IMR-90 (cell line): ENCODE data around the gene SLC9A1. TPM values are rescaled to one million over a fixed set of nuclear protein-coding genes. Genes with fewer than 3 reads are reported as not detected.

Experiments
- ATAC-seq: fragments of 200-7000 bp; cut with Tn5 transposase; 2 replicates; pipeline ENCODE4 v1.9.1; 2020; ENCODE audit warnings: low read depth, mild to moderate bottlenecking, moderate library complexity
- BruUV-seq: library from RNA; stranded (reverse); fragments of 400-500 nt; replicated peaks from 2 replicates; lab custom pipeline; 2021; lab: Mats Ljungman, UMichigan
- CTCF ChIA-PET: fragments of 300-600 bp; formaldehyde crosslinking; extraction: SDS; loops from one replicate; lab custom pipeline; 2021; ENCODE audit warnings: antibody characterized with exemption; lab: Yijun Ruan, JAX
- POLR2A ChIA-PET: fragments of 300-600 bp; sonication (Branson Sonifier 250); formaldehyde crosslinking; loops from one replicate; lab custom pipeline; 2022; ENCODE audit warnings: antibody characterized with exemption; ENCODE audit not compliant: unreplicated experiment; lab: Charles Lee
- DNase-seq: peaks from one replicate; pipeline ENCODE4 v3.0.0; 2013
- H2AFZ ChIP-seq: replicated peaks from 2 replicates; pipeline ENCODE3; 2013; ENCODE audit warnings: low read length, mild to moderate bottlenecking; ENCODE audit not compliant: poor library complexity
- H2AK5ac ChIP-seq: 2 replicates; pipeline ENCODE4 v1.6.1; 2013; ENCODE audit warnings: low read depth, low read length, inconsistent platforms
- H2AK9ac ChIP-seq: replicated peaks from 2 replicates; pipeline ENCODE3; 2013; ENCODE audit warnings: mild to moderate bottlenecking, low read depth, low read length, moderate library complexity; ENCODE audit not compliant: poor library complexity
- H2BK120ac ChIP-seq: 2 replicates; pipeline ENCODE4 v1.6.1; 2013; ENCODE audit warnings: low read depth, low read length, inconsistent platforms
- H2BK15ac ChIP-seq: 3 replicates; pipeline ENCODE4 v1.6.1; 2013; ENCODE audit warnings: low read depth, low read length, inconsistent platforms
- H2BK20ac ChIP-seq: 2 replicates; pipeline ENCODE4 v1.6.1; 2013; ENCODE audit warnings: low read depth, mild to moderate bottlenecking, inconsistent platforms, low read length, moderate library complexity
- H2BK5ac ChIP-seq: 2 replicates; pipeline ENCODE4 v1.6.1; 2013; ENCODE audit warnings: mild to moderate bottlenecking, low read depth, low read length, inconsistent platforms; ENCODE audit not compliant: poor library complexity, severe bottlenecking
- H3K14ac ChIP-seq: replicated peaks from 2 replicates; pipeline ENCODE4 v1.6.1; 2013; ENCODE audit warnings: low read depth, low read length, inconsistent platforms
- H3K18ac ChIP-seq: 2 replicates; pipeline ENCODE4 v1.6.1; 2013; ENCODE audit warnings: low read depth, low read length, control low read depth
- H3K23ac ChIP-seq: 2 replicates; pipeline ENCODE4 v1.6.1; 2013; ENCODE audit warnings: low read depth, low read length, inconsistent platforms
- H3K27ac ChIP-seq: 2 replicates; pipeline ENCODE4 v1.5.1; 2013; ENCODE audit warnings: mild to moderate bottlenecking, control low read depth, low read length; ENCODE audit not compliant: insufficient read depth
- H3K27me3 ChIP-seq: 2 replicates; pipeline ENCODE4 v1.6.1; 2013; ENCODE audit warnings: low read length; ENCODE audit not compliant: control insufficient read depth, insufficient read depth
- H3K36me3 ChIP-seq: 2 replicates; pipeline ENCODE4 v1.6.1; 2013; ENCODE audit warnings: low read length, mixed read lengths; ENCODE audit not compliant: control insufficient read depth, insufficient read depth
- H3K4ac ChIP-seq: 2 replicates; pipeline ENCODE4 v1.6.1; 2013; ENCODE audit warnings: low read depth, low read length, inconsistent platforms
- H3K4me1 ChIP-seq: 2 replicates; pipeline ENCODE4 v1.6.1; 2013; ENCODE audit warnings: low read length, mixed read lengths; ENCODE audit not compliant: control insufficient read depth, insufficient read depth
- H3K4me2 ChIP-seq: 2 replicates; pipeline ENCODE4 v1.6.1; 2013; ENCODE audit warnings: low read depth, mild to moderate bottlenecking, control low read depth, low read length, moderate library complexity
- H3K4me3 ChIP-seq: 2 replicates; pipeline ENCODE4 v1.5.1; 2013; ENCODE audit warnings: low read depth, mild to moderate bottlenecking, control low read depth, low read length, moderate library complexity; ENCODE audit not compliant: insufficient read depth
- H3K56ac ChIP-seq: 2 replicates; pipeline ENCODE4 v1.6.1; 2013; ENCODE audit warnings: low read length, inconsistent platforms; ENCODE audit not compliant: insufficient read depth; ENCODE audit errors: extremely low read depth
- H3K79me1 ChIP-seq, 2 experiments: 2 replicates each; pipeline ENCODE4 v1.6.1; 2013; ENCODE audit warnings: low read length in 2 of 2, inconsistent platforms in 1 of 2, low read depth in 1 of 2
- H3K9ac ChIP-seq: 2 replicates; pipeline ENCODE4 v1.6.1; 2013; ENCODE audit warnings: low read depth, low read length, control low read depth
- H3K9me1 ChIP-seq: 2 replicates; pipeline ENCODE4 v1.6.1; 2013; ENCODE audit warnings: low read length, inconsistent platforms; ENCODE audit not compliant: insufficient read depth
- H3K9me3 ChIP-seq: 2 replicates; pipeline ENCODE4 v1.6.1; 2013; ENCODE audit warnings: low read length; ENCODE audit not compliant: control insufficient read depth, insufficient read depth
- H4K20me1 ChIP-seq: 2 replicates; pipeline ENCODE4 v1.6.1; 2013; ENCODE audit warnings: low read length, inconsistent platforms; ENCODE audit not compliant: insufficient read depth
- H4K5ac ChIP-seq: 2 replicates; pipeline ENCODE4 v1.6.1; 2013; ENCODE audit warnings: mild to moderate bottlenecking, low read depth, low read length, control low read depth
- H4K8ac ChIP-seq, 2 experiments: 2 replicates each; pipeline ENCODE4 v1.6.1; 2013; ENCODE audit warnings: low read depth in 2 of 2, low read length in 2 of 2, control low read depth in 1 of 2, inconsistent platforms in 1 of 2
- H4K91ac ChIP-seq: 2 replicates; pipeline ENCODE4 v1.6.1; 2013; ENCODE audit warnings: low read depth, low read length, inconsistent platforms; ENCODE audit not compliant: insufficient read depth
- BHLHE40 ChIP-seq: fragments of 150-350 bp; IDR thresholded peaks from 2 replicates; pipeline ENCODE4 v1.6.1; 2016; ENCODE audit warnings: mild to moderate bottlenecking, low read depth, low read length
- CEBPB ChIP-seq: IDR thresholded peaks from 2 replicates; pipeline ENCODE4 v1.6.1; 2012; ENCODE audit warnings: low read depth, low read length, improper control_type of control experiment
- CHD1 ChIP-seq: IDR thresholded peaks from 2 replicates; pipeline ENCODE4 v1.6.1; 2012; ENCODE audit warnings: low read depth, low read length, improper control_type of control experiment
- FOS ChIP-seq: fragments of 150-350 bp; IDR thresholded peaks from 2 replicates; pipeline ENCODE4 v1.6.1; 2016; ENCODE audit warnings: low read depth, low read length
- MAFK ChIP-seq: IDR thresholded peaks from 2 replicates; pipeline ENCODE4 v1.6.1; 2012; ENCODE audit warnings: low read depth, low read length, improper control_type of control experiment
- MAZ ChIP-seq: IDR thresholded peaks from 2 replicates; pipeline ENCODE4 v1.6.1; 2012; ENCODE audit warnings: low read depth, mild to moderate bottlenecking, low read length, improper control_type of control experiment, moderate library complexity, borderline replicate concordance
- MXI1 ChIP-seq: IDR thresholded peaks from 2 replicates; pipeline ENCODE4 v1.6.1; 2012; ENCODE audit warnings: low read depth, mild to moderate bottlenecking, low read length, moderate library complexity, borderline replicate concordance
- NFE2L2 ChIP-seq: fragments of 150-350 bp; IDR thresholded peaks from 2 replicates; pipeline ENCODE4 v1.6.1; 2016; ENCODE audit warnings: low read depth, mild to moderate bottlenecking, low read length
- POLR2A ChIP-seq: IDR thresholded peaks from 2 replicates; pipeline ENCODE4 v1.6.1; 2012; ENCODE audit warnings: mild to moderate bottlenecking, low read depth, low read length
- RAD21 ChIP-seq: IDR thresholded peaks from 2 replicates; pipeline ENCODE4 v1.6.1; 2012; ENCODE audit warnings: low read length, improper control_type of control experiment
- RCOR1 ChIP-seq: IDR thresholded peaks from 2 replicates; pipeline ENCODE4 v1.6.1; 2012; ENCODE audit warnings: mild to moderate bottlenecking, low read length, improper control_type of control experiment; ENCODE audit not compliant: insufficient replicate concordance
- RFX5 ChIP-seq: IDR thresholded peaks from 2 replicates; pipeline ENCODE4 v1.8.0; 2012; ENCODE audit warnings: low read depth, mild to moderate bottlenecking, low read length, moderate library complexity
- SMC3 ChIP-seq: fragments of 150-350 bp; IDR thresholded peaks from 2 replicates; pipeline ENCODE4 v1.6.1; 2016; ENCODE audit warnings: low read depth, mild to moderate bottlenecking, antibody characterized with exemption, low read length, moderate library complexity
- WGBS, 2 experiments: methylation state at CpG; one replicate each; pipeline versions ENCODE4 v1.1.5 to v1.1.7; 2013; ENCODE audit warnings: missing lambda C conversion rate in 2 of 2; ENCODE audit not compliant: insufficient read length in 1 of 2; ENCODE audit errors: extremely low coverage in 2 of 2; 5-methylcytosine and 5-hydroxymethylcytosine counted together
- dilution Hi-C: fragments of 300-500 bp; cut with HindIII; formaldehyde crosslinking; loops from one replicate; pipeline ENCODE4 v1.14.3; 2018; ENCODE audit warnings: low sequenced_read_pairs; ENCODE audit not compliant: unreplicated experiment
- in situ Hi-C: fragments of 300-500 bp; cut with MboI; formaldehyde crosslinking; loops from 3 replicates; pipeline ENCODE4 v1.14.3; 2019; ENCODE audit warnings: low sequenced_read_pairs, inconsistent platforms, mixed read lengths
- intact Hi-C: fragments of 100-400 bp; cut with micrococcal nuclease; formaldehyde crosslinking; loops from 2 replicates; pipeline ENCODE4 v1.10.0; 2022
- polyA plus RNA-seq, 3 experiments: library from polyadenylated mRNA; depleted of rRNA; stranded (reverse); fragments of >200 nt; gene quantifications; 2 replicates each; pipeline ENCODE4 v1.2.3, GENCODE V29; 2012; ENCODE audit warnings: low replicate concordance in 1 of 3
- total RNA-seq: library from RNA; depleted of rRNA; stranded (reverse); fragments of >200 nt; gene quantifications from 2 replicates; pipeline ENCODE4 v1.2.3, GENCODE V29; 2012
- TF ChIP-seq, protein P1 (sequence below): fragments of 150-350 bp; IDR thresholded peaks from 2 replicates; pipeline ENCODE4 v1.6.1; 2017; ENCODE audit warnings: mild to moderate bottlenecking, antibody characterized with exemption, low read length, low read depth
- TF ChIP-seq, protein P2 (sequence below): fragments of 150-350 bp; IDR thresholded peaks from 2 replicates; pipeline ENCODE4 v1.6.1; 2016; ENCODE audit warnings: low read depth, mild to moderate bottlenecking, low read length, moderate library complexity, borderline replicate concordance
- TF ChIP-seq, protein P3 (sequence below): conservative IDR thresholded peaks from 2 replicates; pipeline ENCODE4 v1.5.1; 2012; ENCODE audit warnings: mild to moderate bottlenecking, low read depth, low read length, improper control_type of control experiment

SLC9A1 gene
- total and polyA plus RNA-seq, 2 of the 4 experiments (the other 2 are of a cell fraction): 2.0 to 21.2 TPM

DNA sequence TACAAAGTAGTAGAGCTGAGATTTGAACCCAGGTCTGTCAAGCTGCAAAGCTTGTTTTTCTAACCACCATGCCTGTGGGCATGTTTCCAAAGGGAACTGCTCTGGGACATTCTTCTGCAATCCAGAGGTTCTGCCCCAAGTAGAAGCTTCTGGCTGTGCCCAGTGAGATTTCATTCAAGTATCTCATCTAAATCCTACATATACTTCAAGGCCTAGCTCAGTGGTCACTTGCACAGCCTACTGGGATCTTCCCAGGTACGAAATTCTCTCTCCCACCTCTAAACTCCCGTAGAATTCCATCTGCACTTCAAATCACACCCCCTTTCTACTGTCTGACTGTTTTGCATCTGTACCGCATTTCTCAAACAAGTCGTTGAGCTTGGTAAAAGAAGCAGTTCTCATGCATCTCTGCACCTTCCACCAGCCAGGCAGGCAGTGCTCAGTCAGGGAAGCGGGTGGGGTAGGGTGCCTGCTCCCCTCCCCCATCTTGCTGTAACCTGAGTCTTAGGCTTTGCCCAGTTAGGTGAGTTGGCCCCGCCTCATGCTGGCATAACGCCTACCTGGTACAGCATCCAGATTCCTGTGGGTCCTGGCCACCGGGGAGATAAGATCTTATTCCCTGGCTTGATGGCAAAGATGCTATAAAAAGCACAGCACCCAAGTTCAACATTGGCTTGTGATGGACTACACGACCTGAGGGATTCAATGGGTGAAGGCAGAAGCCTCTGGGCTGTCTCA is 13.5 kb downstream of the SLC9A1 start:
- no peak overlapping the region for H3K56ac ChIP-seq
- TF ChIP-seq, protein P1, sequence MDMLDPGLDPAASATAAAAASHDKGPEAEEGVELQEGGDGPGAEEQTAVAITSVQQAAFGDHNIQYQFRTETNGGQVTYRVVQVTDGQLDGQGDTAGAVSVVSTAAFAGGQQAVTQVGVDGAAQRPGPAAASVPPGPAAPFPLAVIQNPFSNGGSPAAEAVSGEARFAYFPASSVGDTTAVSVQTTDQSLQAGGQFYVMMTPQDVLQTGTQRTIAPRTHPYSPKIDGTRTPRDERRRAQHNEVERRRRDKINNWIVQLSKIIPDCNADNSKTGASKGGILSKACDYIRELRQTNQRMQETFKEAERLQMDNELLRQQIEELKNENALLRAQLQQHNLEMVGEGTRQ: no peak
- TF ChIP-seq MAFK (no peak), CEBPB (no peak), RAD21 (no peak), POLR2A (no peak), SMC3 (no peak), RCOR1 (no peak), NFE2L2 (no peak), MAZ (no peak), RFX5 (no peak), FOS (no peak), BHLHE40 (no peak), MXI1 (no peak), CHD1 (no peak)
- TF ChIP-seq, protein P2, sequence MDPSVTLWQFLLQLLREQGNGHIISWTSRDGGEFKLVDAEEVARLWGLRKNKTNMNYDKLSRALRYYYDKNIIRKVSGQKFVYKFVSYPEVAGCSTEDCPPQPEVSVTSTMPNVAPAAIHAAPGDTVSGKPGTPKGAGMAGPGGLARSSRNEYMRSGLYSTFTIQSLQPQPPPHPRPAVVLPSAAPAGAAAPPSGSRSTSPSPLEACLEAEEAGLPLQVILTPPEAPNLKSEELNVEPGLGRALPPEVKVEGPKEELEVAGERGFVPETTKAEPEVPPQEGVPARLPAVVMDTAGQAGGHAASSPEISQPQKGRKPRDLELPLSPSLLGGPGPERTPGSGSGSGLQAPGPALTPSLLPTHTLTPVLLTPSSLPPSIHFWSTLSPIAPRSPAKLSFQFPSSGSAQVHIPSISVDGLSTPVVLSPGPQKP: no peak
- TF ChIP-seq, protein P3, sequence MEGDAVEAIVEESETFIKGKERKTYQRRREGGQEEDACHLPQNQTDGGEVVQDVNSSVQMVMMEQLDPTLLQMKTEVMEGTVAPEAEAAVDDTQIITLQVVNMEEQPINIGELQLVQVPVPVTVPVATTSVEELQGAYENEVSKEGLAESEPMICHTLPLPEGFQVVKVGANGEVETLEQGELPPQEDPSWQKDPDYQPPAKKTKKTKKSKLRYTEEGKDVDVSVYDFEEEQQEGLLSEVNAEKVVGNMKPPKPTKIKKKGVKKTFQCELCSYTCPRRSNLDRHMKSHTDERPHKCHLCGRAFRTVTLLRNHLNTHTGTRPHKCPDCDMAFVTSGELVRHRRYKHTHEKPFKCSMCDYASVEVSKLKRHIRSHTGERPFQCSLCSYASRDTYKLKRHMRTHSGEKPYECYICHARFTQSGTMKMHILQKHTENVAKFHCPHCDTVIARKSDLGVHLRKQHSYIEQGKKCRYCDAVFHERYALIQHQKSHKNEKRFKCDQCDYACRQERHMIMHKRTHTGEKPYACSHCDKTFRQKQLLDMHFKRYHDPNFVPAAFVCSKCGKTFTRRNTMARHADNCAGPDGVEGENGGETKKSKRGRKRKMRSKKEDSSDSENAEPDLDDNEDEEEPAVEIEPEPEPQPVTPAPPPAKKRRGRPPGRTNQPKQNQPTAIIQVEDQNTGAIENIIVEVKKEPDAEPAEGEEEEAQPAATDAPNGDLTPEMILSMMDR: no peak
- no peak overlapping the region for H2BK15ac ChIP-seq
- no peak overlapping the region for H3K4me2 ChIP-seq
- H2BK5ac ChIP-seq: no peak overlapping the region
- no peak overlapping the region for H3K18ac ChIP-seq
- no peak overlapping the region for H3K23ac ChIP-seq
- H3K9me1 ChIP-seq: peaks cover 39% of the 10 kb centered on the region
- no peak overlapping the region for H2BK120ac ChIP-seq
- no peaks in the 10 kb centered on the region for H3K9me3 ChIP-seq
- WGBS, 2 experiments: 80% methylated on average over 5 of the region's 9 CpGs; no CpG with 5 or more reads in 1 of the 2 experiments
- H3K79me1 ChIP-seq: peaks cover 35 to 97% of the 10 kb centered on the region in 2 experiments
- H3K4ac ChIP-seq: no peak overlapping the region
- no peak overlapping the region for H3K14ac ChIP-seq
- intact Hi-C loops: no loop called here
- no peak overlapping the region for H3K27ac ChIP-seq
- in situ Hi-C loops: no loop called here
- DNase-seq (no peak), ATAC-seq (no peak)
- CTCF ChIA-PET: interaction anchor here (0.6 kb wide), 1 partner anchor 320 kb away, joined by 3 read pairs; no protein-coding TSS in a partner anchor
- dilution Hi-C loops: no loop called here
- H3K27me3 ChIP-seq: no peaks in the 10 kb centered on the region
- H2AFZ ChIP-seq: no peak overlapping the region
- H2AK9ac ChIP-seq: no peak overlapping the region
- no TSS peak for BruUV-seq
- no peak overlapping the region for H4K5ac ChIP-seq
- H2AK5ac ChIP-seq: no peak overlapping the region
- no peak overlapping the region for H3K9ac ChIP-seq
- peaks cover 27% of the 10 kb centered on the region for H3K4me1 ChIP-seq
- peaks cover 70% of the 10 kb centered on the region for H4K20me1 ChIP-seq
- no peak overlapping the region for H2BK20ac ChIP-seq
- H3K36me3 ChIP-seq: no peaks in the 10 kb centered on the region
- no peak overlapping the region for H4K8ac ChIP-seq
- no peak overlapping the region for H3K4me3 ChIP-seq
- POLR2A ChIA-PET: no interaction called here
- H4K91ac ChIP-seq: no peak overlapping the region
